HG03196 (cell line): ENCODE measurements around the gene PLXNA4.

Experiments
- ATAC-seq: cut with Tn5 transposase; IDR thresholded peaks from one replicate; pipeline ENCODE4 v1.9.1; 2021; ENCODE audit not compliant: unreplicated experiment

The PLXNA4 gene

DNA sequence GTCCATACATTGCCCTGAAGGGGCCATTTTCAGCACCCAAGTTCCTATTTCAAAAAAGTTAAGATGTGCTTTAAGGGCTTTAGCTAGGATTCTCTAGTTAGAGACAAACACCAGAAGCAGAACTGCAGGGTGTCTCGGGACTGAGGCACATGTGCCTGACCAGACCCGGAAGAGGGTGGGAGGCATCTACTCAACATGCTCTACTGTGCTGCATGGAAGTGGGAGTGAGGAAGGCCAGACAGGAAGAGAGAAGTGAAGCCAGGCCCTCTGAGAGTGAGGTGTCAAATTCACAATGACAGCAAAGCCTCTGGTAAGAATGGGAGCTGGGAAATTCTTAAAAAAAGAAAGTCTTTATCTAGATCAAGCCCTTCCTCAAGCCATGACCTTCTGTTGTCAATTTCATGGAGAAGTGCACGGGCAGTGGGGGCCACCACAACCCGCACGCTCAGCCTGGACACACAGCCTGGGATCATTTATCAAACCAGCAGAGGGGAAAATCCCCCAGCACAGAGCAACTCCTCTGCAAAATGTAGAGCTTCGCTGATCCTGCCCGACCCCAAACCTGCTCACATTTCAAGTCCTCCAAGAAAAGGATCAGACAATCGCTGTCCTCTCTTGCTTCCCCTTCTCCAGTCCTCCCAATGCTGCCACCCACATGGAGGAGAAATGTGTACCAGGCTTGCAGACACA is 38.7 kb downstream of the PLXNA4 start:
- no peak for ATAC-seq

DNA sequence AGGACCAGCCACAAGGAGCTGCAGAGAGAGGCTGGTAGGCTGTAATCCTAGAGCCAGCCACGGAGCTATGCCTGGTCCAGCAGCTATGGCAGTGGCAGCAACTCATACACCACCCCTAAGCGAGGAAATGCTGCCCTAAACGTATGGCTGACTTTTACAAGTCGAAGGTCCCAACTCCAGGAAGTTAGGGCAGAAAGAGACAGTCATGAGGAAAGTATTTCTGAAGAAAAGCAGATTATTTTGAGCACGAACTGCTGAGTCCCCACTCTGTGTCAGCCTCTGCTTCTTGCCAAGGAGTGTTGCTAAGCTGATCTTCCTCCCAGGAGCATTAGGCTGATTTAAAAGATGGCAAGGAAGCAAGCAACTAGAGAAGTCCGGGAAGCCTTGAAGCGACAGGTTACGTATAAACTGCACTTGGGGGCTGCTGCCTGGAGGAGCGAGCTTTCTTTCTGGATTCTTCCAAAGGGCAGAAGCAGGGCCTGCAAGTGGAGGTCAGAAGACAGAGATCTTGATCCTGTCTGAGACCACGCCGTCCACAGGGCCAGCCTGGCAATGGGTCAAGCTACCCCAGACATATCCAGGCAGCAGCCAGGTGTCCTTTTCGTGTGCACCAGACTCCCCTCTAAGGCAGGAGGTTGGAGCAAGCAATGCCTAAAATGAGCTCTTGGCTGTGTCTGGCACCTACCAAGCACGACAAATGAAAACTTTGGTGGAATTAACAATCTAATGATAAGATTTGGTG is 39.4 kb downstream of the PLXNA4 start:
- ATAC-seq = no peak

- ATAC-seq = no peak
Observed at GRCh38 chr7:132533916-132534315, 42.4 kb downstream of the PLXNA4 start.

DNA sequence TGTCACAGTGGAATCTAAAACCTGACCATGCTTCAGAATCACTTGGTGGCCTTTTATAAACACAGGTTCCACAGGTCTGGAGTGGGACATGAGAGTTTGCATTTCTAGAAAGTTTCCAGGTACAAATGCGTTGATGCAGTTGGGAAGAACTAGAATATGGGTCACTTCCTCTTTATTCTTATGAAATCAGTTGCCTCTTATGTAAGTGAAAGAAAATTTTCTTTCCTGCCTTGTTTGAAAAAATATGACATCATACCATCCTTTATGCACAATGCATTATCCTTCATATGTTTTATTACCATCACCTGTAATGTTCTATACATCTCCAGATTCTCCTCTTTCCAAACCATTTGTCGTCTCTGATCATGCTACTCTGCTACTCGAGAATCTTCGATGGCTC is 44.0 kb downstream of the PLXNA4 start:
- ATAC-seq = no peak

GRCh38 chr7:132531562-132531961 is 44.7 kb downstream of the PLXNA4 start:
- ATAC-seq = no peak

DNA sequence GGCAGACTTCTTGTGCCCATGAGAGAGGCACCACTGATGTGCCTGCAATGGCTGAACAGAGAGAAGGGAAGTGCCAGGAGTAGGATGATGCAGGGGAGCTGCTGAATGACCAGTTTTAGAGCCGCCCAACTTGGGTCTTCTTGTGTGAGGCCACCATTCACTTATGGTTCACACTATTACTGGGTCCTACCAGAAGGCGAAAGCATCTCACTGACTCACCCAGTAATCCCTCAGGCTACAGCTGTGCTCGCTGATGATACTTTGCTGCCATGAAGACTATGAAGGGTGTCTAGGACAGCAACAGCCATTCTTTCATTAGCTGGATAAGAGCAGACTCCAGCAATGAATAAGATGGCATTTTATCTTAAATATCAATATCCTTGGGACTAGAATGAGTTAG is 47.6 kb downstream of the PLXNA4 start:
- ATAC-seq = no peak

- no peak for ATAC-seq
Observed at GRCh38 chr7:132527467-132528410, 48.5 kb downstream of the PLXNA4 start.

DNA sequence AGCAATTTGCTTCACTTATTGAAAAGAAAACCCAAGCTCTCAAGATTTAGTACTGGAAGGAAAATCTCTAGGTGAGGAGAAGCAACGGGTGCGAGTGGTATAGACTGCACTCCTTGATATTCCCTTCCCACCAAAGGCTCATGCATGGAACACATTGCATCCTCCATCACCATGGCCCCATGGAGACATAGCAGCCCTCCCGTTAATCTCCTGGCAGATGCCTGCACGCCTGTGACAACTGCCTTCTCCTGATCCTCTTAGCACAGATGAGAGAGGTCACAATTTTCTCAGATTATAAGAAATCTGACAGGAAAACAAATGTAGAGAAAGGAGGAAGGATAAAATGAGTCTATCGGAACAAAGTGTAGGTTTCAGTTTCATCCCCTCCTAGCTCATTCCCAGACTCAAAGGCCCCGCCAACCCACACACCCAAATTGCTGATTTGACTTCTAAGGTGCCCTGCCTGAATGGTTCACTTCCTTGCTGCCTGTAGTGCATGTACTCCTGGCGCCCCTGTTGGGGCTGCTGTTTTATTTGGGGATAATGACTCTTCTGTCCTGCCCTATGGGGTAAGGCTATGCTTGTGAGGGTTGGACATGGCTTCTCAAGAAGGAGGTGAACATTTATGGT is 50.0 kb downstream of the PLXNA4 start:
- no peak for ATAC-seq

DNA sequence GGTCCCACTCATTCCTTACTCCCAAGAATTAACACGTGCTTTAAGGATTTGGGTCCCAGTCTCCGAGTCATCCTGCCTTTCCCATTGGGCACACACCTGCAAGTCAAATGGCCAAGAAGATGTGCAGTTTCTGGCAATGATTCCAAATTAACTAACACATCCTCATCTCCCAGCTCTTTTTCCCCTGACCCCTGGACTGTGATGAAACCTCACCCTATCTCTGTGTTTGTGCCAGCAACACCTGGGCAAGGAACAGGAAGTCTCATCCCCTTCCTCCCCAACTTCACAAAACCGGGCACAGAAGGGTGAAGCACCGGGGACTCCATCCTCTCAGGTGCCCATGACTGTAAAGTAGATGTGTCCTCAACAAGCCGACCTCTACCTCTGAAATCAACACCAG is 54.8 kb downstream of the PLXNA4 start:
- no peak for ATAC-seq

DNA sequence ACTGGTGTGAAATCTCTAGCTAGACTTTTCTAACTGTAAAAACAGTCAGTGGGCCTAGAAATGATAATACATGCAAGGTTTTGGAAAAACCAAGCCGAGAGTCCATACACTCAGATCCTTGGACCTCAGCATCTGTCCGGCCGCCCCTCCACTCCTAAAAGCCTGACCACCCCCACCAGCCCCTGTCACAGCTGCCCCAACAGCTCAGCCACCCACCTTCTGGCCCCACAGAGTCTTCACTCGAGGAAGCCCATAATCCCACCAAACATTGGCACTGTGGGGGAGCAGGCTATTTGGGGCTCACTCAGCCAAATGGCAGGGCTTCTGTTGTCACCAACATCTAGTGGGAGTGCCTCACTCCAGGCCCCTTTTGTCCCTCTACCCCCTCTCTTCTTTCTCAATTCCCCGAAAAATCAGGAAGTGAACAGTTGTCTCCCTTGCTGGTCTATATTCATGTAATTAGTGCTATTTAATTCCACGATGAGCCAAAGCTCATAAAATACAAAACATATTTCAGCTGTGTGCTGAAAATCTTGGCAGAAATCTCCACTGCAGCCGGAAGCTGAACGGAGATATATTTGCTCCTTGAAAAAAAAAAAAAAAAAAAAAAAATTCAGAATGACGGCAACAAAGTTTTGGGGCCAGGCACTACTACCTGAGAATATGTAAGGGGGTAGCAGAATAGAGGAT is 55.5 kb downstream of the PLXNA4 start:
- ATAC-seq = no peak

DNA sequence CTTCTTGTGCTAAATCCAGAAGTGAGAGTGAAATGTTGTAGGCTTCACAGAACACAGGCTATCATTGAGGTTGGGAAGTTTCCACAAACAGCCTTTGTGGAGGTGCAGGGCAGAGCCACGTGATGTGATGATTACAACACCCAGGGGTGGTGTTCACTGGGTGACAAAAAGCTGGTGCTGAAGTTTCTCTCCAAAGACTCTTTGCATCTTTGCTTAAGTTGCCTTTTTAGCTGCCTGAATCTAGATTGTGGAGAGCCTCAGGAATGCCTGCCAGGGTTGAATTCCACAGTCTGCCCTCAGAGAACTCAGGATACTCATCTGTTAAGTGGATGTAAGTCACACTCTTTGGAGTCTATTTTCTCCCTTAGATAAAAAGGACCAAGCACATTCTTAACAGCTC is 56.3 kb downstream of the PLXNA4 start:
- ATAC-seq = no peak

GRCh38 chr7:132518839-132519173 is 57.5 kb downstream of the PLXNA4 start:
- ATAC-seq = no peak

DNA sequence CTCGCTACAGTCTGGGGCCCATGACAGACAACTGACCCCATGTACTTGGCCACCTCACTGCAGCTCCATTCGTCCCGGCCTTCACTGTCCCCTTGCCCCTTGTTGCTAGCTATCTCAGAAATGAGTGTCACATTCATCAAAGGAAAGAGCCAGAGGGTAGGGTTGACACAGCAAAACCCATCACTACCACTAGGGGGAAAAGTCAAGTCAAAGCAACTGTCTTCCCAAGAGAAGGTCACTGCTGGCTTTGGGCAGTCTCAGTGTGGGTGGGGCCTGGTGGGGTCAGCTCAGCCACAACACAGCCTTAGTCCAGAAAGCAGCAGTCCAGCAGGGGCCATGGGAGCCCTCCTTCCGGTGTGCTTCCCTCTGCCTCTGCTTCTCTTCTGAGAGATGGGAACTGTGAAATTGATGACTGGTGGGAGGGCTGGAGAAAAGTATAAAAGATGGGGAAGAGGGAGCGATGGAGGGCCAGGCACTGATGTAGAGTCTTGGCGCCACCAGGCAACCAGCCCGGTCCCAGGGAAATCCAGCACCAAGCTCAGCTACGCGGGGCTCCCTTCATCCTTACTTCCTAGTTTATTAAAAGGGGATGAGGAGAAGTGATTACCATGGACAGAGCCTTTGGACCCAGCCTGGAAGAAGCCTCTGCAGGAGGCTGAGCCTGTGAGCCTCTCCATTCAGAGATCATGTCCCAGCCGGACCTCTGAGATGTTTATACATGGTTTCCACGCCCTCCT is 58.0 kb downstream of the PLXNA4 start:
- no peak for ATAC-seq

GRCh38 chr7:132516042-132516840 is 60.0 kb downstream of the PLXNA4 start:
- ATAC-seq = no peak

DNA sequence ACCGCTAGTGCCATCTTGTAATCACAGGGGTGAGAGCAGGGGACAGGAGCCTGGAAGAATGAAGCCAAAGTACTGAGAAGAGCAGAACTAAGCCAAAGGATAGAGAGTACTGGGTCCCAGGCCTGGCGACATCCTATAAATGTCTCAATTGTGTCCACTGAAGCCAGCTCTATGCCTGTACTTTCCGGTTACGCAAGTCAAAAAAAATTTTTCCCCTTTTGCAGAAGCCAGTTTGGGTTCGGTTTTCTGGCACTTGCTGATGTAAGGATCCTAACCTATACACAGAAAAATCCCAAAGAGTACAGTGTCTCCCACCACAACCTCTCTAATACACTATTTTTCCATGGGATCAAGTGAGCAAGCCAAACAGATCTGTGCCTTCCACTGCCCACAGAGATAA is 61.1 kb downstream of the PLXNA4 start:
- ATAC-seq = no peak

DNA sequence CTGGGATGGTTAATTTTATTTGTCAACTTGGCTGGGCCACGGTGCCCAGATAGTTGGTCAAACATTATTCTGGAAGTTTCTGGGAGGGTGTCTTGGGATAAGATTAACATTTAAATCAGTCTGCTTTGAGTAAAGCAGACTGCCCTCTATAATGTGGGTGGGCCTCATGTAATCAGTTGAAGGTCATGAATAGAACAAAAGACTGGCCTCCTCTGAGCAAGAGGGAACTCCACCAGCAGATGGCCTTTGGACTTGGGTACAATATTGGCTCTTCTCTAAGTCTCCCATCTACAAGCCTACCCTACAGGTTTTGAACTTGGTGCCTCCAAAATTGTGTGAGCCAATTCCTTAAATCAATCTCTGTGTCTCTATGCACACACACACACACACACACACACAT is 61.8 kb downstream of the PLXNA4 start:
- ATAC-seq = no peak

GRCh38 chr7:132511921-132512320 is 64.3 kb downstream of the PLXNA4 start:
- ATAC-seq = no peak

DNA sequence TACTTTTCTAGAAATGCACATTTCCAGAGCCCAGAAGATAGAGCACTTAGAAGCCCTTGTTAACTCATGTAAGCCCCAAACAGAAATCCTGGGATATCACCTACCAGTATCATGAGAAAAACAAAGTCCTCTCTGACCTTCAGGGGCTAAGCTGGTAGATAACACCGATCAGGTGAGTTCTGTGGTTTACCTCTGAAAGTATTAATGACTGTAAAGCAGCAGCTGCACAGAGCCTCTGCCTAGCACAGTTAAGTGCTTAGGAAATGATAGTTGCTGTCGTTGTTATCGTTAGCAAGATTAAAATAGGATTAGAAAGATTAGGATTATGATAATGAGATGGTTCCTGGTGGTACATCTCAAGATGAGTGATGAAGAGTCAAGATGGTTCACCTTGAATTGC is 64.9 kb downstream of the PLXNA4 start:
- ATAC-seq = no peak

GRCh38 chr7:132509643-132510042 is 66.6 kb downstream of the PLXNA4 start:
- ATAC-seq = no peak
